Vagina (tissue), 2 donors: Measurements from ENCODE around the gene CYB5R4. TPM values are rescaled to one million over a fixed set of nuclear protein-coding genes. Genes with fewer than 3 reads are reported as not detected.

ENCODE experiments used
- DNase-seq, 2 donors: peaks; one replicate each; pipeline ENCODE4 v3.0.0-alpha.2; 2017; ENCODE audit errors: extremely low spot score in 2 of 2
- H3K27ac ChIP-seq: fragments of 200-600 bp; sonication (generic); one replicate; pipeline ENCODE4 v1.5.1; 2019
- H3K27me3 ChIP-seq: fragments of 200-600 bp; sonication (generic); one replicate; pipeline ENCODE4 v1.5.1; 2019
- H3K36me3 ChIP-seq, 2 donors: fragments of 200-600 bp; sonication (generic); one replicate each; pipeline ENCODE4 v1.5.1; 2017 to 2019
- H3K4me1 ChIP-seq: fragments of 200-600 bp; sonication (generic); one replicate; pipeline ENCODE4 v1.5.1; 2019
- H3K4me3 ChIP-seq, 2 donors: fragments of 200-600 bp; sonication (generic); 1 replicate in 1 of 2; 2 replicates in 1 of 2; pipeline ENCODE4 v1.5.1; 2016 to 2019
- H3K9me3 ChIP-seq: fragments of 200-600 bp; sonication (generic); one replicate; pipeline ENCODE4 v1.5.1; 2019
- CTCF ChIP-seq, 3 experiments: fragments of 450-650 bp in 2 of 3; fragments of 200-600 bp in 1 of 3; sonication (generic) in 1 of 3; IDR thresholded peaks; one replicate each; pipeline ENCODE4 v1.5.1; 2017 to 2019; ENCODE audit warnings: antibody characterized with exemption in 3 of 3, mild to moderate bottlenecking in 2 of 3, moderate library complexity in 2 of 3
- POLR2A ChIP-seq, 2 donors: fragments of 450-650 bp; IDR thresholded peaks; one replicate each; pipeline ENCODE4 v1.6.1; 2017; ENCODE audit warnings: antibody characterized with exemption in 2 of 2, mild to moderate bottlenecking in 2 of 2, moderate library complexity in 2 of 2
- POLR2AphosphoS5 ChIP-seq, 2 donors: sonication (generic); formaldehyde crosslinking; IDR thresholded peaks; one replicate each; pipeline ENCODE4 v1.9.0; 2017; ENCODE audit warnings: antibody characterized with exemption in 2 of 2, mild to moderate bottlenecking in 2 of 2, low read depth in 1 of 2; ENCODE audit not compliant: insufficient read depth in 1 of 2
- intact Hi-C: fragments of 100-400 bp; cut with DNase I; formaldehyde crosslinking; loops from one replicate; pipeline ENCODE4 v1.15.1; 2023
- total RNA-seq: library from RNA; depleted of rRNA; stranded (reverse); fragments of >200 nt; gene quantifications from one replicate; pipeline ENCODE4 v1.2.3, GENCODE V29; 2016

The CYB5R4 gene
- total RNA-seq, 1 donor from 2014 or later: 4.9 TPM

GRCh38 chr6:84007871-84008270 lies 148.4 kb downstream of the CYB5R4 start:
- Histone ChIP-seq H3K27me3 (no peaks in the 10 kb centered on the region), H3K9me3 (no peaks in the 10 kb centered on the region), H3K27ac (no peak overlapping the region), H3K4me1 (no peaks in the 10 kb centered on the region), H3K4me3 (no peak overlapping the region), H3K36me3 (no peaks in the 10 kb centered on the region)
- no peak for DNase-seq
- no peak for TF ChIP-seq POLR2A (IDR thresholded peaks at IDR 0.05)
- TF ChIP-seq POLR2AphosphoS5 (IDR thresholded peaks at IDR 0.05; ENCODE audit: insufficient read depth in 1 of 2, low read depth in 1 of 2): no peak
- TF ChIP-seq CTCF (IDR thresholded peaks at IDR 0.05): no peak
- intact Hi-C loops: no loop called here

GRCh38 chr6:84013354-84013753 lies 153.9 kb downstream of the CYB5R4 start:
- intact Hi-C loops: no loop called here

GRCh38 chr6:84013931-84014330 lies 154.4 kb downstream of the CYB5R4 start:
- no peak for DNase-seq
- Histone ChIP-seq H3K27ac (no peak overlapping the region), H3K4me3 (no peak overlapping the region), H3K27me3 (no peaks in the 10 kb centered on the region), H3K36me3 (no peaks in the 10 kb centered on the region), H3K4me1 (no peaks in the 10 kb centered on the region), H3K9me3 (no peaks in the 10 kb centered on the region)
- intact Hi-C loops: no loop called here
- TF ChIP-seq POLR2A (IDR thresholded peaks at IDR 0.05) (no peak), CTCF (IDR thresholded peaks at IDR 0.05) (no peak), POLR2AphosphoS5 (IDR thresholded peaks at IDR 0.05; ENCODE audit: insufficient read depth in 1 of 2, low read depth in 1 of 2) (no peak)

More at GRCh38 chr6:84013354-84013753, 153.9 kb downstream of the CYB5R4 start:
- Histone ChIP-seq H3K4me3 (no peak overlapping the region), H3K9me3 (no peaks in the 10 kb centered on the region), H3K36me3 (no peaks in the 10 kb centered on the region), H3K27ac (no peak overlapping the region), H3K27me3 (no peaks in the 10 kb centered on the region), H3K4me1 (no peaks in the 10 kb centered on the region)
- no peak for DNase-seq
- TF ChIP-seq POLR2A (IDR thresholded peaks at IDR 0.05) (no peak), CTCF (IDR thresholded peaks at IDR 0.05) (no peak), POLR2AphosphoS5 (IDR thresholded peaks at IDR 0.05; ENCODE audit: insufficient read depth in 1 of 2, low read depth in 1 of 2) (no peak)

- TF ChIP-seq POLR2AphosphoS5 (IDR thresholded peaks at IDR 0.05; ENCODE audit: insufficient read depth in 1 of 2, low read depth in 1 of 2): no peak
- TF ChIP-seq POLR2A (IDR thresholded peaks at IDR 0.05): no peak
- no peak for TF ChIP-seq CTCF (IDR thresholded peaks at IDR 0.05)
- H3K9me3 ChIP-seq: no peaks in the 10 kb centered on the region
- intact Hi-C loops: no loop called here
- no peak overlapping the region for H3K4me3 ChIP-seq
- no peak overlapping the region for H3K27ac ChIP-seq
- no peaks in the 10 kb centered on the region for H3K36me3 ChIP-seq
- no peak for DNase-seq
- H3K27me3 ChIP-seq: no peaks in the 10 kb centered on the region
- H3K4me1 ChIP-seq: no peaks in the 10 kb centered on the region
Observed at GRCh38 chr6:84016029-84016428, 156.5 kb downstream of the CYB5R4 start.

Other genes with a start within 250 kb of the CYB5R4 start
- 4.7 TPM for gene SNAP91, start 150.6 kb upstream of the CYB5R4 start, total RNA-seq
- not detected for gene RIPPLY2, start 6.3 kb upstream of the CYB5R4 start, total RNA-seq
- 4.2 TPM for gene MRAP2, start 174.1 kb downstream of the CYB5R4 start, total RNA-seq